Measurements from ENCODE around the gene SMAD3. TPM values are rescaled to one million over a fixed set of nuclear protein-coding genes. Genes with fewer than 3 reads are reported as not detected.
"Not testable (repeated sequence)": the region's sequence is repeated elsewhere in the genome, so short reads cannot be mapped to it uniquely, and the experiment has no call there.

SMAD3 gene
- total and polyA plus RNA-seq, 2 of the 8 experiments (the other 6 are each of a cell fraction or from before 2014, with no cell fraction given): 10.1 to 12.4 TPM

DNA sequence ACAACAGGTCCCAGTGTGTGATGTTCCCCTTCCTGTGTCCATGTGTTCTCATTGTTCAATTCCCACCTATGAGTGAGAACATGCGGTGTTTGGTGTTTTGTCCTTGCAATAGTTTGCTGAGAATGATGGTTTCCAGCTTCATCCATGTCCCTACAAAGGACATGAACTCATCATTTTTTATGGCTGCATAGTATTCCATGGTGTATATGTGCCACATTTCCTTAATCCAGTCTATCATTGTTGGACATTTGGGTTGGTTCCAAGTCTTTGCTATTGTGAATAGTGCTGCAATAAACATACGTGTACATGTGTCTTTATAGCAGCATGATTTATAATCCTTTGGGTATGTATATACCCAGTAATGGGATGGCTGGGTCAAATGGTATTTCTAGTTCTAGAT, 44.7 kb upstream of the SMAD3 start:
- not testable (repeated sequence) for H3K79me2 ChIP-seq (ENCODE audit: control insufficient read depth in 1 of 2, insufficient read depth in 2 of 2, low read length in 2 of 2); H4K8ac ChIP-seq (ENCODE audit: extremely low read depth, insufficient read depth, low read length); H3K9ac ChIP-seq (replicated peaks in 1 of 4; ENCODE audit: extremely low read depth in 1 of 4, low read depth in 3 of 4, low read length in 3 of 4); DNase-seq (ENCODE audit: low read depth in 1 of 2, low spot score in 2 of 2); H3K14ac ChIP-seq (ENCODE audit: insufficient read length); H3K9me3 ChIP-seq (ENCODE audit: insufficient read depth in 2 of 2, low read depth in 1 of 2, low read length in 1 of 2); H3K4me2 ChIP-seq (ENCODE audit: insufficient read depth in 1 of 2, low read depth in 2 of 2, low read length in 2 of 2); H3K36me3 ChIP-seq (ENCODE audit: control insufficient read depth in 2 of 4, insufficient read depth in 4 of 4, low read length in 3 of 4); H2BK20ac ChIP-seq (ENCODE audit: low read length); FAIRE-seq; H2BK12ac ChIP-seq (ENCODE audit: low read depth, low read length); H3K4me3 ChIP-seq (ENCODE audit: extremely low read depth in 1 of 4, insufficient read depth in 2 of 4, low read depth in 3 of 4, low read length in 4 of 4); H3K23ac ChIP-seq (ENCODE audit: insufficient read length); H2AK5ac ChIP-seq (ENCODE audit: low read depth, low read length); H3K27ac ChIP-seq (ENCODE audit: low read depth, low read length); H4K91ac ChIP-seq (replicated peaks; ENCODE audit: insufficient read length, low read length); H3K23me2 ChIP-seq (ENCODE audit: low read depth, low read length); H3K18ac ChIP-seq (ENCODE audit: extremely low read depth, low read length); H3K79me1 ChIP-seq (ENCODE audit: low read depth, low read length); H4K5ac ChIP-seq (ENCODE audit: insufficient read length, low read depth, low read length); H4K20me1 ChIP-seq (replicated peaks in 1 of 2; ENCODE audit: control insufficient read depth in 1 of 2, insufficient read depth in 2 of 2, low read length in 2 of 2); H3K4ac ChIP-seq (replicated peaks; ENCODE audit: insufficient read length, low read depth, low read length); H3K56ac ChIP-seq (replicated peaks; ENCODE audit: insufficient read length, low read depth, low read length); H2BK120ac ChIP-seq (replicated peaks; ENCODE audit: low read depth, low read length); H2BK5ac ChIP-seq (ENCODE audit: low read depth, low read length); H2BK15ac ChIP-seq (ENCODE audit: low read length); H2AFZ ChIP-seq (ENCODE audit: low read length); H3K27me3 ChIP-seq (replicated peaks in 1 of 4; ENCODE audit: control insufficient read depth in 3 of 4, extremely low read depth in 1 of 4, insufficient read depth in 3 of 4, low read length in 3 of 4)
- POLR2A ChIA-PET (ENCODE audit: partially characterized antibody): interaction anchor here (1.4 to 1.8 kb wide), 3 partner anchors 10 to 44 kb away, joined by 5 to 11 read pairs (median 7); partner anchors contain the start of gene SMAD3
- CTCF ChIA-PET (ENCODE audit: partially characterized antibody): interaction anchor here (1.3 kb wide), 1 partner anchor 17 kb away, joined by 3 read pairs; no protein-coding TSS in a partner anchor
- WGBS, 2 experiments (ENCODE audit: extremely low coverage in 1 of 2, insufficient coverage in 1 of 2, insufficient read length in 1 of 2, insufficient replicate concordance in 2 of 2, low coverage in 1 of 2, low lambda C conversion rate in 2 of 2, missing lambda C conversion rate in 1 of 2): 92% methylated on average over 1 of the region's 2 CpGs; no CpG with 5 or more reads in 1 of the 2 experiments
- peaks cover 6 to 12% (median 7%) of the 10 kb centered on the region in 4 experiments; a peak in 5 of 7 replicates for H3K4me1 ChIP-seq (replicated peaks in 1 of 4; ENCODE audit: control insufficient read depth in 3 of 4, insufficient read depth in 4 of 4, low read length in 3 of 4)

Measured in H1 (cell line).